H9 (cell line): ENCODE data around the gene ANKRD49. TPM values are rescaled to one million over a fixed set of nuclear protein-coding genes. Genes with fewer than 3 reads are reported as not detected.

Experiments
- DNase-seq: peaks from one replicate; pipeline ENCODE4 v3.0.0-alpha.2; 2017
- H2AFZ ChIP-seq: one replicate; pipeline ENCODE4 v1.6.1; 2013; ENCODE audit warnings: mild to moderate bottlenecking, low read length, control low read depth, moderate library complexity
- H2AK5ac ChIP-seq: 2 replicates; pipeline ENCODE4 v1.6.1; 2013; ENCODE audit warnings: low read length, control low read depth, mixed read lengths; ENCODE audit not compliant: insufficient read length
- H2BK120ac ChIP-seq: one replicate; pipeline ENCODE4 v1.6.1; 2013; ENCODE audit warnings: low read depth, mild to moderate bottlenecking, low read length, control low read depth, inconsistent platforms; ENCODE audit not compliant: poor library complexity, severe bottlenecking
- H2BK12ac ChIP-seq: 2 replicates; pipeline ENCODE4 v1.6.1; 2013; ENCODE audit warnings: low read length, control low read depth, mixed read lengths, low read depth; ENCODE audit not compliant: insufficient read length
- H2BK15ac ChIP-seq: 2 replicates; pipeline ENCODE4 v1.6.1; 2013; ENCODE audit warnings: low read depth, low read length, control low read depth
- H2BK20ac ChIP-seq: one replicate; pipeline ENCODE4 v1.6.1; 2013; ENCODE audit warnings: low read depth, mild to moderate bottlenecking, low read length, control low read depth, inconsistent platforms; ENCODE audit not compliant: poor library complexity, severe bottlenecking
- H2BK5ac ChIP-seq: 2 replicates; pipeline ENCODE4 v1.6.1; 2013; ENCODE audit warnings: low read length, control low read depth, mixed read lengths; ENCODE audit not compliant: insufficient read length
- H3K14ac ChIP-seq: 2 replicates; pipeline ENCODE4 v1.6.1; 2013; ENCODE audit warnings: low read length, control low read depth; ENCODE audit not compliant: insufficient read depth
- H3K18ac ChIP-seq: 2 replicates; pipeline ENCODE4 v1.6.1; 2013; ENCODE audit warnings: low read depth, mild to moderate bottlenecking, mixed read lengths, low read length, control low read depth; ENCODE audit not compliant: insufficient read length
- H3K23ac ChIP-seq: 2 replicates; pipeline ENCODE4 v1.6.1; 2013; ENCODE audit warnings: low read length, control low read depth, mixed read lengths, low read depth; ENCODE audit not compliant: insufficient read length
- H3K23me2 ChIP-seq: 2 replicates; pipeline ENCODE4 v1.6.1; 2013; ENCODE audit warnings: low read depth, mild to moderate bottlenecking, mixed read lengths, low read length, control low read depth; ENCODE audit not compliant: insufficient read length, poor library complexity, severe bottlenecking
- H3K27ac ChIP-seq: 2 replicates; pipeline ENCODE4 v1.5.1; 2013; ENCODE audit warnings: low read length, control low read depth, mixed read lengths, low read depth; ENCODE audit not compliant: insufficient read length
- H3K27me3 ChIP-seq: 2 replicates; pipeline ENCODE4 v1.6.1; 2013; ENCODE audit warnings: low read length, control low read depth, inconsistent platforms; ENCODE audit not compliant: insufficient read depth
- H3K4ac ChIP-seq: 2 replicates; pipeline ENCODE4 v1.6.1; 2013; ENCODE audit warnings: low read depth, mild to moderate bottlenecking, control low read depth, inconsistent platforms, low read length, moderate library complexity
- H3K4me1 ChIP-seq: 2 replicates; pipeline ENCODE4 v1.6.1; 2013; ENCODE audit warnings: low read length, control low read depth, inconsistent platforms; ENCODE audit not compliant: insufficient read depth
- H3K4me2 ChIP-seq: 2 replicates; pipeline ENCODE4 v1.6.1; 2013; ENCODE audit warnings: low read length, control low read depth, mixed read lengths; ENCODE audit not compliant: insufficient read length, insufficient read depth
- H3K56ac ChIP-seq: 2 replicates; pipeline ENCODE4 v1.6.1; 2013; ENCODE audit warnings: low read depth, mild to moderate bottlenecking, mixed read lengths, low read length, control low read depth; ENCODE audit not compliant: insufficient read length
- H3K79me1 ChIP-seq: 2 replicates; pipeline ENCODE4 v1.6.1; 2013; ENCODE audit warnings: low read depth, mild to moderate bottlenecking, moderate library complexity, low read length, control low read depth, inconsistent platforms; ENCODE audit not compliant: insufficient read depth, poor library complexity, severe bottlenecking
- H3K79me2 ChIP-seq: 2 replicates; pipeline ENCODE4 v1.6.1; 2013; ENCODE audit warnings: low read length, control low read depth, inconsistent platforms; ENCODE audit not compliant: insufficient read depth
- H3K9ac ChIP-seq: 2 replicates; pipeline ENCODE4 v1.6.1; 2013; ENCODE audit warnings: low read length, control low read depth, mixed read lengths; ENCODE audit not compliant: insufficient read length; ENCODE audit errors: extremely low read depth
- H3K9me3 ChIP-seq: one replicate; pipeline ENCODE4 v1.6.1; 2013; ENCODE audit warnings: low read depth, low read length, inconsistent platforms; ENCODE audit not compliant: control insufficient read depth
- H3T11ph ChIP-seq: one replicate; pipeline ENCODE4 v1.6.1; 2013; ENCODE audit warnings: mild to moderate bottlenecking, low read length, control low read depth, inconsistent platforms
- H4K20me1 ChIP-seq: one replicate; pipeline ENCODE4 v1.6.1; 2013; ENCODE audit not compliant: control insufficient read depth, insufficient read length, insufficient read depth
- H4K5ac ChIP-seq: 2 replicates; pipeline ENCODE4 v1.6.1; 2013; ENCODE audit warnings: low read depth, mild to moderate bottlenecking, mixed read lengths, low read length, control low read depth; ENCODE audit not compliant: insufficient read length
- H4K8ac ChIP-seq: replicated peaks from 2 replicates; pipeline ENCODE4 v1.6.1; 2013; ENCODE audit warnings: low read length, control low read depth, mixed read lengths, low read depth; ENCODE audit not compliant: insufficient read length
- H4K91ac ChIP-seq: 2 replicates; pipeline ENCODE4 v1.6.1; 2013; ENCODE audit warnings: low read depth, mild to moderate bottlenecking, moderate library complexity, mixed read lengths, low read length, control low read depth; ENCODE audit not compliant: insufficient read length
- H3K27ac Mint-ChIP-seq, 3 experiments: 2 replicates in 2 of 3; 3 replicates in 1 of 3; pipeline ENCODE4 v1.8.0; 2020 to 2021; ENCODE audit warnings: mixed read lengths in 3 of 3, mild to moderate bottlenecking in 1 of 3, moderate library complexity in 1 of 3
- H3K27me3 Mint-ChIP-seq: 2 replicates; pipeline ENCODE4 v1.8.0; 2021; ENCODE audit warnings: low read depth, mild to moderate bottlenecking, moderate library complexity, mixed read lengths
- H3K36me3 Mint-ChIP-seq, 3 experiments: 2 replicates in 2 of 3; 3 replicates in 1 of 3; pipeline ENCODE4 v1.8.0; 2020 to 2021; ENCODE audit warnings: low read depth in 3 of 3, mixed read lengths in 3 of 3; ENCODE audit not compliant: insufficient read depth in 1 of 3
- H3K4me1 Mint-ChIP-seq, 2 experiments: 2 replicates each; pipeline ENCODE4 v1.8.0; 2020; ENCODE audit warnings: mixed read lengths in 2 of 2
- H3K4me3 Mint-ChIP-seq, 2 experiments: 2 replicates in 1 of 2; 3 replicates in 1 of 2; pipeline ENCODE4 v1.8.0; 2020 to 2021; ENCODE audit warnings: mild to moderate bottlenecking in 2 of 2, mixed read lengths in 2 of 2, moderate library complexity in 1 of 2
- H3K9me3 Mint-ChIP-seq, 2 experiments: 2 replicates in 1 of 2; 3 replicates in 1 of 2; pipeline ENCODE4 v1.8.0; 2020; ENCODE audit warnings: mild to moderate bottlenecking in 2 of 2, mixed read lengths in 2 of 2, moderate library complexity in 1 of 2
- WGBS: extraction: QIAGEN DNeasy Blood & Tissue Kit; methylation state at CpG from one replicate; pipeline ENCODE4 v1.1.7; 2013; ENCODE audit warnings: missing lambda C conversion rate, low lambda C conversion rate, mixed read lengths; ENCODE audit not compliant: insufficient read length; ENCODE audit errors: extremely low coverage; 5-methylcytosine and 5-hydroxymethylcytosine counted together
- total RNA-seq: library from RNA; stranded (reverse); gene quantifications from 2 replicates; pipeline ENCODE4 v1.2.1, GENCODE V29; 2021
- TF ChIP-seq, protein P1 (sequence below): fragments of 200-600 bp; sonication (generic); conservative IDR thresholded peaks from 3 replicates; pipeline ENCODE4 v1.8.0; 2021; ENCODE audit warnings: antibody characterized with exemption, mild to moderate bottlenecking

Gene ANKRD49
- total RNA-seq, 1 experiment from 2014 or later, result 13.8 TPM

DNA sequence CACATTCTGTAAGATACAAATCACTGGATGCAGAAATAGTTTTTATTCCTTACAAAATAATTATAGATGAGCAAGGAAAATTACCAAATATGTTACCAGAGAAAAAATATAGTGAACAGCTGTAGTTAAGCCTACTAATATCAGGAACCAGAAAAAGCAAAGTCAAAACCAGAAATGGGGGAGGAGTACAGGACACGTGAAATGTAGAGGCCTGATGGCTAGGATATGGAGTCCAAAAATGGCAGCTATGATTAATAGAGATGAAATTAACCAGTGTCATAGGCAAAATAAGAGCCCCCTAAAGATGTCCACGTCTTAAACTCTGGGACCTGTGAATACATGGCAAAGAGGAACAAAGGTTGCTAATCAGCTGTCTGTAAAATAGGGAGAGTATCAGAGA, 34.2 kb upstream of the ANKRD49 start:
- no CpG with 5 or more reads among the region's 2 CpGs for WGBS
- H3K79me1 ChIP-seq, result no peaks in the 10 kb centered on the region

More for the DNA sequence above, 34.2 kb upstream of the ANKRD49 start:
- Histone ChIP-seq H3K4me1 (no peaks in the 10 kb centered on the region), H4K5ac (no peak overlapping the region), H2AK5ac (no peak overlapping the region), H3K18ac (no peak overlapping the region), H3K9me3 (no peaks in the 10 kb centered on the region), H4K8ac (no peak overlapping the region), H4K91ac (no peak overlapping the region), H2BK15ac (no peak overlapping the region), H3K56ac (no peak overlapping the region), H2BK5ac (no peak overlapping the region), H3K23ac (no peak overlapping the region), H2BK120ac (no peak overlapping the region), H2BK20ac (no peak overlapping the region), H4K20me1 (no peaks in the 10 kb centered on the region), H3K14ac (no peak overlapping the region), H3T11ph (no peak overlapping the region), H3K4me2 (no peak overlapping the region), H3K23me2 (no peaks in the 10 kb centered on the region), H3K27ac (no peak overlapping the region), H2AFZ (no peak overlapping the region), H3K79me2 (no peaks in the 10 kb centered on the region), H3K9ac (no peak overlapping the region), H2BK12ac (no peak overlapping the region), H3K27me3 (no peaks in the 10 kb centered on the region), H3K4ac (no peak overlapping the region)
- H3K4me3 Mint-ChIP-seq, result no peak overlapping the region
- no peak overlapping the region; a peak in 1 of 7 replicates for H3K27ac Mint-ChIP-seq
- TF ChIP-seq, protein P1, sequence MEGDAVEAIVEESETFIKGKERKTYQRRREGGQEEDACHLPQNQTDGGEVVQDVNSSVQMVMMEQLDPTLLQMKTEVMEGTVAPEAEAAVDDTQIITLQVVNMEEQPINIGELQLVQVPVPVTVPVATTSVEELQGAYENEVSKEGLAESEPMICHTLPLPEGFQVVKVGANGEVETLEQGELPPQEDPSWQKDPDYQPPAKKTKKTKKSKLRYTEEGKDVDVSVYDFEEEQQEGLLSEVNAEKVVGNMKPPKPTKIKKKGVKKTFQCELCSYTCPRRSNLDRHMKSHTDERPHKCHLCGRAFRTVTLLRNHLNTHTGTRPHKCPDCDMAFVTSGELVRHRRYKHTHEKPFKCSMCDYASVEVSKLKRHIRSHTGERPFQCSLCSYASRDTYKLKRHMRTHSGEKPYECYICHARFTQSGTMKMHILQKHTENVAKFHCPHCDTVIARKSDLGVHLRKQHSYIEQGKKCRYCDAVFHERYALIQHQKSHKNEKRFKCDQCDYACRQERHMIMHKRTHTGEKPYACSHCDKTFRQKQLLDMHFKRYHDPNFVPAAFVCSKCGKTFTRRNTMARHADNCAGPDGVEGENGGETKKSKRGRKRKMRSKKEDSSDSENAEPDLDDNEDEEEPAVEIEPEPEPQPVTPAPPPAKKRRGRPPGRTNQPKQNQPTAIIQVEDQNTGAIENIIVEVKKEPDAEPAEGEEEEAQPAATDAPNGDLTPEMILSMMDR, result no peak
- H3K9me3 Mint-ChIP-seq, result no peaks in the 10 kb centered on the region; a peak in 1 of 5 replicates
- no peak for DNase-seq
- no peaks in the 10 kb centered on the region for H3K27me3 Mint-ChIP-seq
- H3K36me3 Mint-ChIP-seq, result peaks cover 15 to 59% (median 57%) of the 10 kb centered on the region in 3 experiments; a peak in 6 of 7 replicates
- H3K4me1 Mint-ChIP-seq, result no peaks in the 10 kb centered on the region
